ENCODE measurements around the gene KRT71. TPM values are rescaled to one million over a fixed set of nuclear protein-coding genes. Genes with fewer than 3 reads are reported as not detected.

The KRT71 gene
- total RNA-seq, 1 experiment from 2014 or later, result not detected

GRCh38 chr12:52573743-52574142, 20.8 kb upstream of the KRT71 start, which contains the start of gene KRT74:
KRT74 (minus strand) TSS chr12:52573843; CDS start chr12:52573777, 66 bp downstream.
- ATAC-seq, result no peak
- Histone ChIP-seq H3K27me3 (ENCODE audit: control insufficient read depth, insufficient read depth, low read length) (peaks cover 7% of the 10 kb centered on the region; the same call in 1 of the 2 replicates), H3K9me3 (ENCODE audit: control insufficient read depth, insufficient read depth, low read depth, low read length) (no peaks in the 10 kb centered on the region), H3K27ac (ENCODE audit: low read length) (no peak within 1 kb of the TSS), H3K4me1 (ENCODE audit: control insufficient read depth, insufficient read depth, low read length) (no peaks in the 10 kb centered on the region), H3K36me3 (ENCODE audit: control insufficient read depth, insufficient read depth, low read length) (no peaks in the 10 kb centered on the region), H3K4me3 (ENCODE audit: low read depth in 2 of 2, low read length in 2 of 2) (no peak within 1 kb of the TSS)
- no TSS peak for BruUV-seq (replicated peaks)
- DNase-seq (ENCODE audit: low read depth, low spot score), result no peak
- ChIA-PET POLR2A (no interaction called here), CTCF (no interaction called here)
- TF ChIP-seq REST (IDR thresholded peaks at IDR 0.05; ENCODE audit: insufficient read depth in 1 of 2, low read depth in 2 of 2, low read length in 1 of 2) (no peak), CTCF (IDR thresholded peaks at IDR 0.05) (no peak), POLR2AphosphoS5 (IDR thresholded peaks at IDR 0.05; ENCODE audit: low read depth, low read length) (no peak), SIN3A (IDR thresholded peaks at IDR 0.05; ENCODE audit: borderline replicate concordance, insufficient read depth, low read depth, low read length) (no peak), TCF7L2 (IDR thresholded peaks at IDR 0.05; ENCODE audit: low read depth, low read length) (no peak)
- intact Hi-C loops (cut with micrococcal nuclease; ENCODE audit: unreplicated experiment) (no loop called here), in situ Hi-C loops (cut with HindIII; ENCODE audit: low pct_unique_long_range_greater_than_20kb, low sequenced_read_pairs) (no loop called here)

GRCh38 chr12:52573306-52573705, 20.4 kb upstream of the KRT71 start:
- POLR2A ChIA-PET, result no interaction called here
- no peak for ATAC-seq
- Histone ChIP-seq H3K27me3 (ENCODE audit: control insufficient read depth, insufficient read depth, low read length) (peaks cover 7% of the 10 kb centered on the region; the same call in 1 of the 2 replicates), H3K36me3 (ENCODE audit: control insufficient read depth, insufficient read depth, low read length) (no peaks in the 10 kb centered on the region), H3K9me3 (ENCODE audit: control insufficient read depth, insufficient read depth, low read depth, low read length) (no peaks in the 10 kb centered on the region), H3K27ac (ENCODE audit: low read length) (no peak overlapping the region), H3K4me3 (ENCODE audit: low read depth in 2 of 2, low read length in 2 of 2) (no peak overlapping the region), H3K4me1 (ENCODE audit: control insufficient read depth, insufficient read depth, low read length) (no peaks in the 10 kb centered on the region)
- DNase-seq (ENCODE audit: low read depth, low spot score), result no peak
- CTCF ChIA-PET, result no interaction called here
- intact Hi-C loops (cut with micrococcal nuclease; ENCODE audit: unreplicated experiment) (no loop called here), in situ Hi-C loops (cut with HindIII; ENCODE audit: low pct_unique_long_range_greater_than_20kb, low sequenced_read_pairs) (no loop called here)
- no TSS peak for BruUV-seq (replicated peaks)
- no peak for TF ChIP-seq SIN3A (IDR thresholded peaks at IDR 0.05; ENCODE audit: borderline replicate concordance, insufficient read depth, low read depth, low read length)
- no peak for TF ChIP-seq TCF7L2 (IDR thresholded peaks at IDR 0.05; ENCODE audit: low read depth, low read length)
- no peak for TF ChIP-seq REST (IDR thresholded peaks at IDR 0.05; ENCODE audit: insufficient read depth in 1 of 2, low read depth in 2 of 2, low read length in 1 of 2)
- no peak for TF ChIP-seq CTCF (IDR thresholded peaks at IDR 0.05)
- TF ChIP-seq POLR2AphosphoS5 (IDR thresholded peaks at IDR 0.05; ENCODE audit: low read depth, low read length), result no peak

All from Panc1 (cell line).